ENCODE data around the gene CLCN6.

Gene CLCN6

DNA sequence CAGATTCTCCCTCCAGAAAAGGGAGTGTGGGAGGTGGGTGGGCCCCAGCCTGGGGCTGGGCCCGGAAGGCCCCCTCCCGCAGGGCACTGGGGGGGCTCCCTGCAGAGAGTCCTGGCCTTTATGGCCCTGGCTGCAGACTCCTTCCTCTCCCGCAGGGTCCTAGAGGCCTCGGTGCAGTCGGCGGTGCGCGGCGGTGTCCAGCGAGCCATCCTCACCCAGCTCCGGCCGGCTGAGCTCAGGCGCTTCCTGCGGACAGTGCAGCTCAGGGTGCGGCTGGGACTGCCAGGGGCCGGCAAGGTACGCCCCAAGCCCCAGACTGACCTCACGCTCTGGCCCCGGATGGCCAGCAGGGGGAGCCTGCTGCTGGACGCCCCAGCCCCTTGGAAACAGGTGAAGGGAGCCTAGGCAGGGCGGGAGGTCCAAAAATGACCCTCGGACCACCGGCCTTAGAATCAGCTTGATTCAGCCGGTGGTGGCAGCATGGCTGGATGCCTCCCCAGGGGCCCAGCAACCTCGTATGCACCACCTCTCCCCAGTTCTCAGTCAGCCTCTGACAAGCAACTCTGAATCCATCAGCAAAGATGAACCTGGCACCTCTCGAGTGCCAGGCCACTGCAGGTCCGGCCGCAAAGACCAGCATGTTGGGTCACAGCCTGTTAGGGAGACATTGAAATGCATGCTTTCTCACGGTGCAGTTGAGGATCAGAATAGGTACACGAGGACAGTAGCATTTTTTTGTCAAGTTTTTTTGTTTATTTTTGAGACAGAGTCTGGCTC is 20.8 kb upstream of the CLCN6 start:
- TF ChIP-seq, protein P1, sequence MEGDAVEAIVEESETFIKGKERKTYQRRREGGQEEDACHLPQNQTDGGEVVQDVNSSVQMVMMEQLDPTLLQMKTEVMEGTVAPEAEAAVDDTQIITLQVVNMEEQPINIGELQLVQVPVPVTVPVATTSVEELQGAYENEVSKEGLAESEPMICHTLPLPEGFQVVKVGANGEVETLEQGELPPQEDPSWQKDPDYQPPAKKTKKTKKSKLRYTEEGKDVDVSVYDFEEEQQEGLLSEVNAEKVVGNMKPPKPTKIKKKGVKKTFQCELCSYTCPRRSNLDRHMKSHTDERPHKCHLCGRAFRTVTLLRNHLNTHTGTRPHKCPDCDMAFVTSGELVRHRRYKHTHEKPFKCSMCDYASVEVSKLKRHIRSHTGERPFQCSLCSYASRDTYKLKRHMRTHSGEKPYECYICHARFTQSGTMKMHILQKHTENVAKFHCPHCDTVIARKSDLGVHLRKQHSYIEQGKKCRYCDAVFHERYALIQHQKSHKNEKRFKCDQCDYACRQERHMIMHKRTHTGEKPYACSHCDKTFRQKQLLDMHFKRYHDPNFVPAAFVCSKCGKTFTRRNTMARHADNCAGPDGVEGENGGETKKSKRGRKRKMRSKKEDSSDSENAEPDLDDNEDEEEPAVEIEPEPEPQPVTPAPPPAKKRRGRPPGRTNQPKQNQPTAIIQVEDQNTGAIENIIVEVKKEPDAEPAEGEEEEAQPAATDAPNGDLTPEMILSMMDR (IDR thresholded peaks at IDR 0.05; ENCODE audit: low read depth, low read length): peak; percentile 80
- TF ChIP-seq MYC (IDR thresholded peaks at IDR 0.05; ENCODE audit: low read depth, low read length): no peak
- TF ChIP-seq, protein P2, sequence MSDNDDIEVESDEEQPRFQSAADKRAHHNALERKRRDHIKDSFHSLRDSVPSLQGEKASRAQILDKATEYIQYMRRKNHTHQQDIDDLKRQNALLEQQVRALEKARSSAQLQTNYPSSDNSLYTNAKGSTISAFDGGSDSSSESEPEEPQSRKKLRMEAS (IDR thresholded peaks at IDR 0.05; ENCODE audit: low read depth, low read length): no peak
- H3K4me3 ChIP-seq (ENCODE audit: low read depth, low read length): no peak overlapping the region
- DNase-seq (ENCODE audit: low read depth): peak; percentile 51

DNA sequence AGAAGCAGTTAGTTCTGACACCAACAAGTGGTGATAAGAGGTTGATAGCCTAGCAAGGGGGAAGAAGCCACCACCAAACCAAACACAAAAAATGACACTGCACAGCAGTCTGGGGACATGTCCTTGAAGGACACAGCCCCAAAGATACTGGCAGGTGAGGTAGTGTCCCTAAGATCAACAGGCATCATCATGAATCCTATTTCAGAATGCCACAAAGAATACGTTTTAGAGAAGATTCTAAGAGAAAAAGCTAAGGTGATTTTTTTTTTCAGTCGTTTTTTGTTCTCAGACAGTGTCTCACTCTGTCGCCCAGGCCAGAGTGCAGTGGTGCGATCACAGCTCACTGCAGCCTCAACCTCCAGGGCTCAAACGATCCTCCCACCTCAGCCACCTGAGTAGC is 19.8 kb upstream of the CLCN6 start:
- no peak overlapping the region for H3K4me3 ChIP-seq (ENCODE audit: low read depth, low read length)
- TF ChIP-seq MYC (IDR thresholded peaks at IDR 0.05; ENCODE audit: low read depth, low read length): no peak
- TF ChIP-seq, protein P2 (IDR thresholded peaks at IDR 0.05; ENCODE audit: low read depth, low read length): no peak
- TF ChIP-seq, protein P1 (IDR thresholded peaks at IDR 0.05; ENCODE audit: low read depth, low read length): no peak
- TF ChIP-seq POLR2A (IDR thresholded peaks at IDR 0.05; ENCODE audit: extremely low read depth, insufficient read length): no peak
- DNase-seq (ENCODE audit: low read depth): no peak

DNA sequence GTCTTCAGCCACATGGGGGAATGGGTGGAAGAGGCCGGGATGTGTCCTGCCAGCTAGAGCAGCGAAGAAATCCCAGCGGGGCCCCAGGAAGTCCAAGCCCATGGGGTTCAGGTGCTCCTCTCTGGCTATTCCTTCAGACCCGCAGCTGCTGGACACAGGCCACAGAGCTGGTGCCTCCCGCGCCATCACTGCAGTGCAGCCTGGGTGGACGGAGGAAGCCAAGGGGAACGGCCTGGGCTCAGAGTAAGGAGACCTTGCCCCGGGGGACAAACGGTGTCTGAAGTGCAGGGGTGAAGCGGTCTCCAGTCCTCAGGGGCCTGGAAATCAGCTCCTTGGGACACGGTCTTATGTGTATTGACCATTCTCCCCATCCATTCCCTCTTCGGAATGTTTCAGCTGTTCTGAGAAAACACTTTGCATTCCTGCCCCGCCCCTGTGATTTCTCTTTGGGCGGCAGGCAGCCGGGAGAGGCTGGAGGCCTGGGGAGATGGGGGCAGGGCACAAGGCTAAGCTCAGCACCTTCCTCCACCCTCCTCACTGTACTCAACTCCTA is 18.7 kb upstream of the CLCN6 start:
- H3K4me3 ChIP-seq (ENCODE audit: low read depth, low read length): no peak overlapping the region
- DNase-seq (ENCODE audit: low read depth): no peak
- no peak for TF ChIP-seq MYC (IDR thresholded peaks at IDR 0.05; ENCODE audit: low read depth, low read length)
- TF ChIP-seq, protein P2 (IDR thresholded peaks at IDR 0.05; ENCODE audit: low read depth, low read length): no peak
- TF ChIP-seq POLR2A (IDR thresholded peaks at IDR 0.05; ENCODE audit: extremely low read depth, insufficient read length): no peak
- TF ChIP-seq, protein P1 (IDR thresholded peaks at IDR 0.05; ENCODE audit: low read depth, low read length): no peak

DNA sequence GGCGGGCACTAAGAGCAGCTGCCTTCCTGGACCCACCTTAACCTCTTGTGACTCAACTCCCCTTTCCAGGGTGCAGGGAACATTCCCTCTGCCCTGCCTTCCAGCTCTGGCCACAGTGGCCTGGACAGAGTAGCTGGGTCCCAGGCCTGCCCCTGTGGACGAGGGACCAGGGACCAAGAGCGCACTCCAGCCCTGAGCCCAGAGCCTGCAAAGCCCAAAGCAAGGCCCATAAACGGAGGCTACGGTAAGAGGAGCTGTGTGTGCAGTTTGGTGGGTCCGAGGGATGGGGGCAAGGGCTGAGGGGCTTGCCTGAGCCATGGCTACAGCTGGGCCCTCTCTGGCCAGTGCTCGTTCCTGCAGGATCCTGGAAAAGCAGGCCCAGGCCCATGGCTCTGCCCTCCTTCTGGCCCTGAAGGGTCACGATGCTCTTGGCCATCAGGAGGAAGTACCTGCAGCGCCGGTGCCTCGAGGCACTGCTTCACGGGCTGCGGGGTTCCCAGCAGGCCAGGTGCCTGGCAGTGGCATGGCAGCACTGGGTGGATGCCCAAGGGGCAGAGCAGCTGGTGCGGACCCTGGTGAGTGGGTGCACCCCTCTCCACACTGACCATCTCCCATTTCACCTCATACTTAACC is 18.1 kb upstream of the CLCN6 start:
- no peak overlapping the region for H3K4me3 ChIP-seq (ENCODE audit: low read depth, low read length)
- DNase-seq (ENCODE audit: low read depth): no peak
- TF ChIP-seq, protein P1 (IDR thresholded peaks at IDR 0.05; ENCODE audit: low read depth, low read length): no peak
- TF ChIP-seq MYC (IDR thresholded peaks at IDR 0.05; ENCODE audit: low read depth, low read length): no peak
- no peak for TF ChIP-seq POLR2A (IDR thresholded peaks at IDR 0.05; ENCODE audit: extremely low read depth, insufficient read length)

DNA sequence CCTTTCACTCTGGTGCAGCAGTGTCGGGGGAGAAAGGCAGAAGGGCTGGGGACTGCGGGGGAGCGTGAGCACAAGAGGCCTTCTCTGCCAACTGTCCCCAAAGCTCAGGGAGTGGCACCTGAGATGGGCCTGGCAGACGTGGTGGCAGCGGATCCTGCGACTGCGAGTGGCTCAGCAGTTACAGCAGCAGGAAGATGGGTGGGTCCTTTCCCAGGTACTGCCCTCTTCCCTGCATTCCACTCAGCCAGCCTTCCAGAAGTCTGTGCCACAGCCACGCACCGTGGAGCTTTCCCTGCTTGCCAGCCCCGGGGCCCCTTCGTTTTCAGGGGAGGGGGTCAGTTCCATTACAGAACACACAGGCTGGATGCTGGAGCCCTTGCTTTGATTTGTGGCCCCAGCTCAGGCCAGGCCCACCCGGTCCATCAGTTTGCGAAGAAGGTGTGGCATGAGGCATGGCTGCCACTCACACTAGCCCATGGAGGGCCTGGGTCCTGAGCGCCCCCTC is 17.4 kb upstream of the CLCN6 start:
- no peak for DNase-seq (ENCODE audit: low read depth)
- TF ChIP-seq, protein P2 (IDR thresholded peaks at IDR 0.05; ENCODE audit: low read depth, low read length): no peak
- TF ChIP-seq MYC (IDR thresholded peaks at IDR 0.05; ENCODE audit: low read depth, low read length): no peak
- no peak for TF ChIP-seq POLR2A (IDR thresholded peaks at IDR 0.05; ENCODE audit: extremely low read depth, insufficient read length)
- TF ChIP-seq, protein P1 (IDR thresholded peaks at IDR 0.05; ENCODE audit: low read depth, low read length): no peak
- H3K4me3 ChIP-seq (ENCODE audit: low read depth, low read length): no peak overlapping the region

Measured in NB4 (cell line).